GM18505 (cell line): ENCODE measurements around the gene LRRC37A3.
"Not testable (repeated sequence)": the region's sequence is repeated elsewhere in the genome, so short reads cannot be mapped to it uniquely, and the experiment has no call there.

Experiments used
- ATAC-seq: cut with Tn5 transposase; IDR thresholded peaks from one replicate; pipeline ENCODE4 v1.9.1; 2021; ENCODE audit not compliant: unreplicated experiment
- POLR2A ChIP-seq: IDR thresholded peaks from 4 replicates; pipeline ENCODE4 v1.6.1; 2011; ENCODE audit warnings: borderline replicate concordance; ENCODE audit not compliant: insufficient read depth, insufficient read length; ENCODE audit errors: extremely low read depth

The LRRC37A3 gene

GRCh38 chr17:64919289-64920025 is at the start of gene LRRC37A3:
Gene LRRC37A3, minus strand, starts transcription at chr17:64919478. Its CDS starts 22,221 bp downstream, at chr17:64897257.
- TF ChIP-seq POLR2A: peak; percentile 57
- peak; percentile 89 for ATAC-seq

GRCh38 chr17:64965873-64966287 is 46.6 kb upstream of the LRRC37A3 start:
- TF ChIP-seq POLR2A: peak; percentile 43
- peak; percentile 86 for ATAC-seq

DNA sequence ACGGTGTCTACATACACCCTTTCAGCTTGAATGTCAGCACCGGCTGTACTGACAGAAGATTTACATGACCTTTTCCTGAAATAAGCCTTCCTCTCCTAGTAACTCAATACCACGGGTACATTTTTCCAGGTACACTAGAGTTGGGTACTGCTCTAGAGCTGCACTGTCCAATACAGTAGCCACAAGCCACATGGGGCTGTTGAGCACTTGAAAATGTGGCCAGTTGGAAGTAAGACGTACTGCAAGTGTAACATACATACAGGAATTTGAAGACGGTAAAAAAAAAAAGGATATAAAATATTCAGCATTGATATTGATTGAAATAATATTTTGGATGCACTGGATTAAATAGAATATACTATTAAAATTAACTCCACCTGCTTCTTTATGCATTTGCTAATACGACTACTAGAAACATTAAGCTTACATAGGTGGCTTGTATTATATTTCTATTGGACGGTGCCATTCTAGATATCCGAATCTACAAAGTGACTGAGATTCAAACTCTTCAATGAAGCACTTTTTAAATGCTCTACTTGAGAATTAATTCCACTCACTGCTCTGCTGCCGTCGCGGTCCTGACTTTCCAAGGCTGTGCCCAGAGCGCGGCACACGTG is 46.1 kb upstream of the LRRC37A3 start:
- ATAC-seq: not testable (repeated sequence)

GRCh38 chr17:64964796-64965195 is 45.5 kb upstream of the LRRC37A3 start:
- TF ChIP-seq POLR2A: no peak
- no peak for ATAC-seq

- not testable (repeated sequence) for ATAC-seq
These were observed 44.5 kb upstream of the LRRC37A3 start for GRCh38 chr17:64963814-64964213.

- not testable (repeated sequence) for ATAC-seq
These were observed 42.5 kb upstream of the LRRC37A3 start for GRCh38 chr17:64961563-64962378.

GRCh38 chr17:64951877-64952276 is 32.6 kb upstream of the LRRC37A3 start:
- no peak for ATAC-seq
- no peak for TF ChIP-seq POLR2A

DNA sequence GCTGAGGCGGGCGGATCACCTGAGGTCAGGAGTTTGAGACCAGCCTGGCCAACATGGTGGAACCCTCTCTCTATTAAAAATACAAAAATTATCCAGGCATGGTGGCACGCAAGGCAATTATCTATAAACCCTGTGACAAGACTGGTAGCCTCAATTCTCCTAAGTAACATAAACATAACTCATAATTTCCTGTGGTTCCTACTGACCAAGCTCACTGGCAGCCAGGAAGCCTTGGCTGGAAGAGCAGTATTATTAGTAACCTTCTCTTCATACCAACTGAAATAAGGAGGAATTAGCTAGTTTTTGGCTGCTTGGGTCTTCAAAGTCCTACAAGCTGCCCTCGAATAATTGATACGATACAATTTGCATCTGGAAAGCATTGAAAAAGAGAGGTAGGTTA is 31.6 kb upstream of the LRRC37A3 start:
- TF ChIP-seq POLR2A: no peak
- no peak for ATAC-seq

GRCh38 chr17:64947152-64947551 is 27.9 kb upstream of the LRRC37A3 start:
- no peak for ATAC-seq
- TF ChIP-seq POLR2A: no peak

DNA sequence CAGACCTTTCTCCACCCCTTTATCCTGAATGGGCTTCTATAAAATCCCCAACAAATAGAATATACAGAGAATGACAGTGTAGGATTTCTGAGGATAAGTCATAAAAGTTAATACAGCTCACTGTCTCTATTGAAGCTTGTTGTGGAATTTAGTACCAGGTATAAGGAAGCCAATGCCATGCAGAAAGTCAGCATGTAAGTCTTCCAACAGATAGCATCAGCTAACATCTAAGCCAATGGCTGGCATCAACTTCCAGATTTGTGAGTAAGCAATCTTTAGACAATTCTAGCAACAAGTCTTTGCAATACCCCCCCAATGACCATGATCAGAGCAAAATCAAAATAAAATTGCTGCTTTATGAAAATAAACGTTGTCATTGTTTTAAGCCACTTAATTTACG is 22.5 kb upstream of the LRRC37A3 start:
- TF ChIP-seq POLR2A: no peak
- no peak for ATAC-seq

DNA sequence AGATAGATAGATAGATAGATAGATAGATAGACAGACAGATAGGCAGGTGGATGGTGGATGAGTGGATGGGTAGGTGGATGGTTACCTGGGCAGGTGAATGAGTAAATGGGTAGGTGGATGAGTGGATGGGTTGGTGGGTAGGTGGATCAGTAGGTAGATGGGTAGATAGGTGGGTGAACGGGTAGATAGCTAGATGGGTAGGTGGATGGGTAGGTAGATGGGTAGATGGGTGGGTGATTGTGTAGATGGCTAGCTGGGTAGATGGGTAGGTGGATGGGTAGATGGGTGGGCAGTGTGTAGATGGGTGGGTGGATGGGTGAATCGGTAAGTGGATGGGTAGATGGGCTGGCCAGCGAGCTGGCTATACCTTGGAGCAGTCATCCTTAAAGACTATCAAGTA is 21.8 kb upstream of the LRRC37A3 start:
- TF ChIP-seq POLR2A: no peak

DNA sequence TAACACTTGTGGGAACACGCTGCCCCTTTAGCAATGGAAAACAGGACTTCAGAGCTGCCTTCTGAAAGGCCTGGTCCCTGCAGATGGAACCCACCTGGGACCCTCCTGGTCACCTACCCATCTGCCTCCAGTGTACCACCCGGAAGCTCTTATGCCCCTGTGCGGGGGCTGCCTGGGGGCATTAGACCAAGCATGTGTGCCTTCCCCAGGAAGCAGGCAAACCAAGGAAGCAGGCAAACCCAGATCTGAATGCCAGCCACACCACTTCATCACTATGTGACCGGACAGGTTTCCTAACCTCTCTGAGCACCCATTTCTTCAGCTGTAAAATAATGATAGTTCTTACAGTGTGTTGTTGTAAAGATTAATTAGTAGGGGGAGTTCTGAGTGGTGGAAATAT is 20.8 kb upstream of the LRRC37A3 start:
- no peak for TF ChIP-seq POLR2A

More for the DNA sequence above, 21.8 kb upstream of the LRRC37A3 start:
- no peak for ATAC-seq

DNA sequence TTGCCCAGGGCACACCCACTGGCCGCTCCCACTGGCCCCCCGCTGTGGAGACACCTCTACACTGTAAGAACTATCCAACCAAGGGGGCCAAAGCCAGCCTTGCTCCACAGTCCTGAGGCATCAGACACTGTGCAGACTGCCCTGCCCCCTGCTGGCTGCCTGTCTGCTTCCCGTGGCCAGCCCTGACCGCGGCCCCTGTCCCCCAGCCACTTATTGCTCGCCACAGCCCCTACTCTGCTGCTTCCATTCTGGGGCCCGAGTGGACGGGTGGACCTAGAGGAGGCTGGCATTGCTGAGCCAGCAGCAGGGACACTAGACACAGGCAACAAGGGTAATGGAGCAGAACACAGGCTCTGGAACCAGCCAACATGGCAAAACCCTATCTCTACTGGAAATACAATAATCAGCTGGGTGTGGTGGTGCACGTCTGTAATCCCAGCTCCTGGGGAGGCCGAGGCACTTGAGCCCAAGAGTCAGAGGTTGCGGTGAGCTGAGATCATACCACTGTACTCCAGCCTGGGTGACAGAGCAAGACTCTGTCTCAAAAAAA is 19.7 kb upstream of the LRRC37A3 start:
- no peak for TF ChIP-seq POLR2A
- no peak for ATAC-seq

More for the DNA sequence above, 20.8 kb upstream of the LRRC37A3 start:
- ATAC-seq: no peak
